Measurements from ENCODE around the gene AKR1D1. TPM values are rescaled to one million over a fixed set of nuclear protein-coding genes. Genes with fewer than 3 reads are reported as not detected.
A peak's percentile ranks its signal among the peaks of the same experiment; 100 is the strongest.

Gene AKR1D1
- polyA plus RNA-seq, 2 of the 4 experiments (the other 2 are of a cell fraction): 0.06 TPM; not detected in 1

GRCh38 chr7:138063400-138063799, 12.9 kb upstream of the AKR1D1 start:
- DNase-seq (ENCODE audit: low read depth in 1 of 2, low spot score in 1 of 2) (no peak), ATAC-seq (no peak), FAIRE-seq (no peak)
- WGBS (ENCODE audit: missing lambda C conversion rate): 33% methylated on average over 2 of the region's 2 CpGs
- Histone ChIP-seq H3K4me2 (no peak overlapping the region), H3K4me1 (no peaks in the 10 kb centered on the region), H3K9me3 (no peaks in the 10 kb centered on the region), H3K27ac (no peak overlapping the region), H3K4me3 (no peak overlapping the region)
- ChIA-PET CTCF (no interaction called here), POLR2A (no interaction called here)
- TF ChIP-seq RFX5 (IDR thresholded peaks at IDR 0.05): no peak
- no peak for TF ChIP-seq PBX3 (IDR thresholded peaks at IDR 0.05)
- TF ChIP-seq, protein P1, sequence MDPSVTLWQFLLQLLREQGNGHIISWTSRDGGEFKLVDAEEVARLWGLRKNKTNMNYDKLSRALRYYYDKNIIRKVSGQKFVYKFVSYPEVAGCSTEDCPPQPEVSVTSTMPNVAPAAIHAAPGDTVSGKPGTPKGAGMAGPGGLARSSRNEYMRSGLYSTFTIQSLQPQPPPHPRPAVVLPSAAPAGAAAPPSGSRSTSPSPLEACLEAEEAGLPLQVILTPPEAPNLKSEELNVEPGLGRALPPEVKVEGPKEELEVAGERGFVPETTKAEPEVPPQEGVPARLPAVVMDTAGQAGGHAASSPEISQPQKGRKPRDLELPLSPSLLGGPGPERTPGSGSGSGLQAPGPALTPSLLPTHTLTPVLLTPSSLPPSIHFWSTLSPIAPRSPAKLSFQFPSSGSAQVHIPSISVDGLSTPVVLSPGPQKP (IDR thresholded peaks at IDR 0.05; ENCODE audit: low read depth, low read length): no peak

DNA sequence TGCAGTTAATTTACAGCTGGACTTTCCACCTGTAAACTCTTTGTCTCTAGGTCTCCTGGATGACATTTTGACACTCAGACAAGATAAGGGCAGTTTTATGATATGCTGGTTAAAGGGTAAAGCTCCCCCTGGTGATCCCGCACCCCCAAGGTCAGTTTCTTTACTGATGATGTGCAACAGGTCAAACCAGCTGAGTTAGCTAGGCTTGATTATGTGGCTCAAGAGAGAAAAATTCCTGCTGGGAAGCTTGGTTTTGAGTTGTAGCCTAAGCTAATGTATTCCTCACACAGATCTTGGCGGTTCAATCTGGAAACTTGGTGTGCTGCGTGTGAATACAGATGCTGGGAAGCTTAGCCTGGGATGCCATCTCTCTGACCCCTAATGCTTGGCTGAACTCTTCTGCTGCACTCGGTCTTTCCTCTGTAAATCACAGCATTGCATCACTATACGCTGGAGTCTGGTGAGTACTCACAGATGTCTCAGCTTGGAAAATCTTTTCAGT, 11.4 kb upstream of the AKR1D1 start:
- no peak overlapping the region for H3K4me3 ChIP-seq
- FAIRE-seq: peak; percentile 46
- no peak for TF ChIP-seq POLR2A (IDR thresholded peaks at IDR 0.05; ENCODE audit: low read length)
- TF ChIP-seq ZFP36 (IDR thresholded peaks at IDR 0.05; ENCODE audit: borderline replicate concordance, partially characterized antibody): no peak
- TF ChIP-seq E2F6 (IDR thresholded peaks at IDR 0.05; ENCODE audit: borderline replicate concordance, low read depth): no peak
- no peak for TF ChIP-seq SMC3 (IDR thresholded peaks at IDR 0.05)
- TF ChIP-seq ESRRA (IDR thresholded peaks at IDR 0.05; ENCODE audit: borderline replicate concordance, low read length): no peak
- no peak for TF ChIP-seq JUN (IDR thresholded peaks at IDR 0.05)
- no peak for TF ChIP-seq SREBF2 (IDR thresholded peaks at IDR 0.05)
- TF ChIP-seq, protein P2, sequence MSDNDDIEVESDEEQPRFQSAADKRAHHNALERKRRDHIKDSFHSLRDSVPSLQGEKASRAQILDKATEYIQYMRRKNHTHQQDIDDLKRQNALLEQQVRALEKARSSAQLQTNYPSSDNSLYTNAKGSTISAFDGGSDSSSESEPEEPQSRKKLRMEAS (IDR thresholded peaks at IDR 0.05): no peak
- no peak for TF ChIP-seq TP53 (CRISPR knock-in tag; IDR thresholded peaks at IDR 0.05)
- no peak for TF ChIP-seq NPAS2 (CRISPR knock-in tag; IDR thresholded peaks at IDR 0.05; ENCODE audit: borderline replicate concordance)
- TF ChIP-seq, protein P1 (IDR thresholded peaks at IDR 0.05; ENCODE audit: low read depth, low read length): no peak
- TF ChIP-seq RFX5 (IDR thresholded peaks at IDR 0.05): no peak
- no peak for TF ChIP-seq USF2 (IDR thresholded peaks at IDR 0.05)
- no peak overlapping the region for H3K4me2 ChIP-seq
- ChIA-PET CTCF (interaction anchor here (0.6 to 2.2 kb wide), 5 partner anchors 11 to 161 kb away, joined by 3 to 6 read pairs (median 4); partner anchors contain the start of gene AKR1D1), POLR2A (interaction anchor here (0.6 kb wide), 1 partner anchor 10 kb away, joined by 5 read pairs; no protein-coding TSS in a partner anchor)
- no peak overlapping the region for H3K27ac ChIP-seq
- no peak for DNase-seq (ENCODE audit: low read depth in 1 of 2, low spot score in 1 of 2)
- no peaks in the 10 kb centered on the region for H3K9me3 ChIP-seq
- WGBS (ENCODE audit: missing lambda C conversion rate): 35% methylated on average over 5 of the region's 5 CpGs
- H3K4me1 ChIP-seq: no peaks in the 10 kb centered on the region
- no peak for ATAC-seq

GRCh38 chr7:138065827-138066226, 10.4 kb upstream of the AKR1D1 start:
- FAIRE-seq (no peak), DNase-seq (ENCODE audit: low read depth in 1 of 2, low spot score in 1 of 2) (no peak), ATAC-seq (no peak)
- TF ChIP-seq CHD2 (IDR thresholded peaks at IDR 0.05; ENCODE audit: low read length, partially characterized antibody): no peak
- TF ChIP-seq POLR2A (IDR thresholded peaks at IDR 0.05; ENCODE audit: low read length): no peak
- TF ChIP-seq BHLHE40 (IDR thresholded peaks at IDR 0.05; ENCODE audit: low read depth, low read length): no peak
- no peak for TF ChIP-seq ZNF302 (CRISPR knock-in tag; IDR thresholded peaks at IDR 0.05)
- H3K4me1 ChIP-seq: no peaks in the 10 kb centered on the region
- ChIA-PET CTCF (interaction anchor here (2.2 kb wide), 1 partner anchor 10 kb away, joined by 6 read pairs; the partner anchor contains the start of gene AKR1D1), POLR2A (no interaction called here)
- no peak overlapping the region for H3K27ac ChIP-seq
- WGBS (ENCODE audit: missing lambda C conversion rate): 9% methylated on average over 1 of the region's 1 CpG
- H3K9me3 ChIP-seq: no peaks in the 10 kb centered on the region
- no peak overlapping the region for H3K4me2 ChIP-seq
- no peak overlapping the region for H3K4me3 ChIP-seq
